ENCODE results near the gene NADK. TPM values are rescaled to one million over a fixed set of nuclear protein-coding genes. Genes with fewer than 3 reads are reported as not detected.

NADK gene
- total and polyA plus RNA-seq, 10 of the 15 experiments (the other 5 are each of a cell fraction or from before 2014, with no cell fraction given) = 1.1 to 93.2 (median 46.9) TPM

DNA sequence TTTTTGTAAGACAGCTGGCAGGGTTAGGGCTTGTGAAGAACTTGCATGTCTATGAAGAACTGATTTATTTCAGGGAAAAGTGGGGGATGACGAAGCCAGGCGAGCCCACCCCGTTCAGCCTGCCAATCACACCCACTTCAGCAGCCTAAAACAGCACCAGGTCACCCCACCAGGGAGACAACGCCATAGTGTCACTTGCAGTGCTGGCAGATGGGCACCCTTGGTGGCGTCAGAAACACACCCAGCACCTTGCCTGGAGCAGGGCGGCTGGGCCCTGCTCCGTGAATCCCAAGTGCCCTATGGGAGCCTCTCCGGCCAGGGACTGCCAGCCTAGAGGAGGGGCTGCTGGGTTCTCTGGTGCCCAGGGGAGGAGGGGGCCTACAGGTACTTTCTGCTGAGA is 5.0 kb upstream of the NADK start:
- no peak for ATAC-seq
- intact Hi-C loops (cut with micrococcal nuclease; ENCODE audit: unreplicated experiment) = no loop called here

GRCh38 chr1:1782399-1783221 is 4.3 kb upstream of the NADK start:
- peaks cover 7% of the 10 kb centered on the region for H3K79me2 ChIP-seq (ENCODE audit: control insufficient read depth, insufficient read depth, low read length)
- DNase-seq (ENCODE audit: low read depth, low spot score) (no peak), ATAC-seq (no peak; the same call in 2 of the 3 replicates), FAIRE-seq (peak; percentile 70)
- ChIA-PET CTCF (interaction anchor here (1.0 to 2.9 kb wide), 2 partner anchors 118 to 124 kb away, joined by 3 to 8 read pairs; no protein-coding TSS in a partner anchor), RAD21 (ENCODE audit: unreplicated experiment) (interaction anchor here (1.9 kb wide), 1 partner anchor 123 kb away, joined by 4 read pairs; no protein-coding TSS in a partner anchor), SMC1A (ENCODE audit: uncharacterized antibody, unreplicated experiment) (no interaction called here), POLR2A (interaction anchor here (0.5 kb wide), 1 partner anchor 8 kb away, joined by 5 read pairs; no protein-coding TSS in a partner anchor)
- peak overlapping the region; percentile 29; the same call in 1 of the 2 replicates for H3K4me3 ChIP-seq
- WGBS (ENCODE audit: insufficient coverage, insufficient replicate concordance, low lambda C conversion rate, missing lambda C conversion rate) = 27% methylated on average over 36 of the region's 36 CpGs
- H3K9me3 ChIP-seq (replicated peaks; ENCODE audit: control insufficient read depth, insufficient read depth, low read length) = no peaks in the 10 kb centered on the region
- H4K20me1 ChIP-seq (ENCODE audit: control insufficient read depth, insufficient read depth) = no peaks in the 10 kb centered on the region
- peaks cover 46% of the 10 kb centered on the region for H3K4me1 ChIP-seq (ENCODE audit: control insufficient read depth, insufficient read depth, low read length)
- H3K27ac ChIP-seq (ENCODE audit: control insufficient read depth, insufficient read depth) = peak overlapping the region; percentile 57
- intact Hi-C loops (cut with micrococcal nuclease; ENCODE audit: unreplicated experiment) (no loop called here), in situ Hi-C loops (cut with MboI) (loop anchor here (10.0 kb wide), 1 partner anchor 122 kb away; no protein-coding TSS in a partner anchor)
- H3K4me2 ChIP-seq (ENCODE audit: control insufficient read depth, insufficient read depth) = peak overlapping the region; percentile 85
- no peaks in the 10 kb centered on the region for H3K27me3 ChIP-seq (replicated peaks in 1 of 2; ENCODE audit: control insufficient read depth in 2 of 2, insufficient read depth in 2 of 2, low read length in 1 of 2)
- H3K9ac ChIP-seq (ENCODE audit: control insufficient read depth, insufficient read depth, low read length) = peak overlapping the region; percentile 51; the same call in 1 of the 2 replicates
- no TSS peak for BruUV-seq (replicated peaks)
- H2AFZ ChIP-seq (ENCODE audit: control insufficient read depth, low read depth, low read length) = no peak overlapping the region
- peaks cover 11 to 14% of the 10 kb centered on the region in 2 experiments; a peak in 3 of 4 replicates for H3K36me3 ChIP-seq (ENCODE audit: control insufficient read depth in 2 of 2, insufficient read depth in 2 of 2, low read length in 1 of 2)
- TF ChIP-seq BCLAF1 (IDR thresholded peaks at IDR 0.05) (no peak), JUND (IDR thresholded peaks at IDR 0.05; ENCODE audit: low read depth, low read length) (no peak)
- TF ChIP-seq, protein P1, sequence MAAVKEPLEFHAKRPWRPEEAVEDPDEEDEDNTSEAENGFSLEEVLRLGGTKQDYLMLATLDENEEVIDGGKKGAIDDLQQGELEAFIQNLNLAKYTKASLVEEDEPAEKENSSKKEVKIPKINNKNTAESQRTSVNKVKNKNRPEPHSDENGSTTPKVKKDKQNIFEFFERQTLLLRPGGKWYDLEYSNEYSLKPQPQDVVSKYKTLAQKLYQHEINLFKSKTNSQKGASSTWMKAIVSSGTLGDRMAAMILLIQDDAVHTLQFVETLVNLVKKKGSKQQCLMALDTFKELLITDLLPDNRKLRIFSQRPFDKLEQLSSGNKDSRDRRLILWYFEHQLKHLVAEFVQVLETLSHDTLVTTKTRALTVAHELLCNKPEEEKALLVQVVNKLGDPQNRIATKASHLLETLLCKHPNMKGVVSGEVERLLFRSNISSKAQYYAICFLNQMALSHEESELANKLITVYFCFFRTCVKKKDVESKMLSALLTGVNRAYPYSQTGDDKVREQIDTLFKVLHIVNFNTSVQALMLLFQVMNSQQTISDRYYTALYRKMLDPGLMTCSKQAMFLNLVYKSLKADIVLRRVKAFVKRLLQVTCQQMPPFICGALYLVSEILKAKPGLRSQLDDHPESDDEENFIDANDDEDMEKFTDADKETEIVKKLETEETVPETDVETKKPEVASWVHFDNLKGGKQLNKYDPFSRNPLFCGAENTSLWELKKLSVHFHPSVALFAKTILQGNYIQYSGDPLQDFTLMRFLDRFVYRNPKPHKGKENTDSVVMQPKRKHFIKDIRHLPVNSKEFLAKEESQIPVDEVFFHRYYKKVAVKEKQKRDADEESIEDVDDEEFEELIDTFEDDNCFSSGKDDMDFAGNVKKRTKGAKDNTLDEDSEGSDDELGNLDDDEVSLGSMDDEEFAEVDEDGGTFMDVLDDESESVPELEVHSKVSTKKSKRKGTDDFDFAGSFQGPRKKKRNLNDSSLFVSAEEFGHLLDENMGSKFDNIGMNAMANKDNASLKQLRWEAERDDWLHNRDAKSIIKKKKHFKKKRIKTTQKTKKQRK (IDR thresholded peaks at IDR 0.05; ENCODE audit: low read depth, low read length) = no peak

More for the DNA sequence above, 5.0 kb upstream of the NADK start:
- 79% methylated on average over 8 of the region's 8 CpGs for WGBS (ENCODE audit: insufficient coverage, insufficient replicate concordance, low lambda C conversion rate, missing lambda C conversion rate)
- Histone ChIP-seq H3K79me2 (ENCODE audit: control insufficient read depth, insufficient read depth, low read length) (peaks cover 1% of the 10 kb centered on the region; the same call in 1 of the 2 replicates), H3K4me2 (ENCODE audit: control insufficient read depth, insufficient read depth) (peak overlapping the region; percentile 13; the same call in 1 of the 2 replicates), H3K36me3 (ENCODE audit: control insufficient read depth in 2 of 2, insufficient read depth in 2 of 2, low read length in 1 of 2) (peaks cover 16 to 19% of the 10 kb centered on the region in 2 experiments; a peak in 3 of 4 replicates), H3K4me1 (ENCODE audit: control insufficient read depth, insufficient read depth, low read length) (peaks cover 46% of the 10 kb centered on the region), H3K27ac (ENCODE audit: control insufficient read depth, insufficient read depth) (no peak overlapping the region), H3K9me3 (replicated peaks; ENCODE audit: control insufficient read depth, insufficient read depth, low read length) (no peaks in the 10 kb centered on the region), H3K9ac (ENCODE audit: control insufficient read depth, insufficient read depth, low read length) (no peak overlapping the region), H2AFZ (ENCODE audit: control insufficient read depth, low read depth, low read length) (no peak overlapping the region), H4K20me1 (ENCODE audit: control insufficient read depth, insufficient read depth) (no peaks in the 10 kb centered on the region; the same call in 1 of the 2 replicates), H3K27me3 (replicated peaks in 1 of 2; ENCODE audit: control insufficient read depth in 2 of 2, insufficient read depth in 2 of 2, low read length in 1 of 2) (no peaks in the 10 kb centered on the region), H3K4me3 (no peak overlapping the region)
- in situ Hi-C loops (cut with MboI) = loop anchor here (10.0 kb wide), 1 partner anchor 121 kb away; no protein-coding TSS in a partner anchor
- no TSS peak for BruUV-seq (replicated peaks)
- DNase-seq (ENCODE audit: low read depth, low spot score) (no peak), FAIRE-seq (no peak)
- peak; percentile 29; the same call in 1 of the 2 replicates for TF ChIP-seq POLR2A (IDR thresholded peaks at IDR 0.05; ENCODE audit: low read depth, low read length)
- TF ChIP-seq SREBF2 (IDR thresholded peaks at IDR 0.05; ENCODE audit: low read length) = no peak
- ChIA-PET CTCF (interaction anchor here (0.7 to 2.9 kb wide), 2 partner anchors 123 to 282 kb away, joined by 3 to 8 read pairs; no protein-coding TSS in a partner anchor), POLR2A (interaction anchor here (0.5 kb wide), 1 partner anchor 7 kb away, joined by 5 read pairs; no protein-coding TSS in a partner anchor), SMC1A (ENCODE audit: uncharacterized antibody, unreplicated experiment) (no interaction called here), RAD21 (ENCODE audit: unreplicated experiment) (interaction anchor here (1.9 kb wide), 1 partner anchor 123 kb away, joined by 4 read pairs; no protein-coding TSS in a partner anchor)
